Pancreas (tissue), 10 donors: Measurements from ENCODE around the gene LMBRD2. TPM values are rescaled to one million over a fixed set of nuclear protein-coding genes. Genes with fewer than 3 reads are reported as not detected.

Source experiments
- ATAC-seq, 4 donors: fragments of 200-7000 bp; cut with Tn5 transposase; one replicate each; pipeline versions ENCODE4 v1.8.0 to v1.9.1; 2020; ENCODE audit warnings: mild to moderate bottlenecking in 4 of 4, moderate library complexity in 4 of 4
- DNase-seq, 6 donors: peaks; one replicate each; pipeline ENCODE4 v3.0.0-alpha.2; 2020
- FAIRE-seq: peaks from 2 replicates; lab custom pipeline; 2012; peaks lifted over from hg19 to GRCh38; lab: Jason Lieb, UNC
- H3K27ac ChIP-seq, 4 donors: fragments of 200-600 bp; sonication (generic); 1 replicate in 3 of 4; 2 replicates in 1 of 4; pipeline versions ENCODE4 v1.5.0 to v1.8.0; 2020
- H3K27me3 ChIP-seq, 4 donors: fragments of 200-600 bp; one replicate each; pipeline ENCODE4 v1.8.0; 2021
- H3K36me3 ChIP-seq, 3 donors: fragments of 200-600 bp; sonication (generic) in 1 of 3; one replicate each; pipeline versions ENCODE4 v1.5.0 to v1.8.0; 2020 to 2021
- H3K4me1 ChIP-seq, 3 donors: fragments of 200-600 bp; one replicate each; pipeline ENCODE4 v1.8.0; 2021
- H3K4me3 ChIP-seq, 4 donors: fragments of 200-600 bp; sonication (generic) in 2 of 4; one replicate each; pipeline versions ENCODE4 v1.5.0 to v1.8.0; 2020 to 2021
- H3K9me3 ChIP-seq, 4 donors: fragments of 200-600 bp; one replicate each; pipeline ENCODE4 v1.8.0; 2021
- CTCF ChIP-seq, 4 donors: fragments of 200-600 bp; sonication (generic) in 3 of 4; IDR thresholded peaks; one replicate each; pipeline versions ENCODE4 v1.5.0 to v1.8.0; 2021; ENCODE audit warnings: antibody characterized with exemption in 4 of 4
- WGBS, 2 donors: extraction: QIAGEN DNeasy Blood & Tissue Kit; methylation state at CpG; one replicate each; pipeline ENCODE4 v1.1.7; 2013; 5-methylcytosine and 5-hydroxymethylcytosine counted together
- intact Hi-C, 3 donors: fragments of 100-400 bp; cut with DNase I; formaldehyde crosslinking; loops; one replicate each; pipeline versions ENCODE4 v1.11.1 to v1.14.2; 2022
- polyA plus RNA-seq, 2 donors: library from polyadenylated mRNA; stranded (reverse); fragments of 200-250 nt; gene quantifications; one replicate each; pipeline ENCODE4 v1.2.3, GENCODE V29; 2013
- total RNA-seq, 6 donors: library from RNA; stranded (reverse); fragmentation: NEBNext Ultra II Directional in 4 of 6; extraction: Animal tissue kit (Norgen Biotek cat#: 25700) in 4 of 6; gene quantifications; one replicate each; pipeline versions ENCODE4 v1.2.1 to v1.2.4, GENCODE V29; 2021 to 2023
- donor health status: healthy with polysubstance abuse.
- donor health status: DM: no; HTN: no; CAD: no; lungs with moderate emphysema.
- donor health status: DM: no; HTN: no; CAD: no.
- donor health status: control.
- donor health status: control.
- donor health status: Bipolar disorder and iron deficiency.
- donor health status: DM: yes; HTN: yes; CAD: no.
- donor health status: DM: no; HTN: no; CAD: no.
- donor health status: DM: no; HTN: no; CAD: no.
- donor health status: DM: yes; HTN: yes; CAD: no.

LMBRD2 gene
- total and polyA plus RNA-seq, 8 donors: 1.0 to 8.3 (median 6.1) TPM

GRCh38 chr5:36156619-36157018 lies 4.9 kb upstream of the LMBRD2 start:
- no peak overlapping the region for H3K27ac ChIP-seq
- no peak for ATAC-seq
- intact Hi-C loops: no loop called here

GRCh38 chr5:36156121-36156601 lies 4.5 kb upstream of the LMBRD2 start:
- Histone ChIP-seq H3K4me1 (peaks cover 0 to 8% (median 0%) of the 10 kb centered on the region in 3 donors), H3K27ac (no peak overlapping the region), H3K36me3 (no peaks in the 10 kb centered on the region), H3K27me3 (no peaks in the 10 kb centered on the region), H3K4me3 (no peak overlapping the region), H3K9me3 (no peaks in the 10 kb centered on the region)
- no peak for ATAC-seq
- TF ChIP-seq CTCF (IDR thresholded peaks at IDR 0.05): no peak
- no peak for DNase-seq
- no peak for FAIRE-seq
- intact Hi-C loops: no loop called here
- 67 to 75% methylated on average over 4 of the region's 4 CpGs for WGBS, 2 donors

More at GRCh38 chr5:36156619-36157018, 4.9 kb upstream of the LMBRD2 start:
- H3K4me1 ChIP-seq: peaks cover 0 to 8% (median 0%) of the 10 kb centered on the region in 3 donors
- WGBS, 2 donors: 75 to 82% methylated on average over 1 of the region's 1 CpG
- FAIRE-seq (no peak), DNase-seq (no peak)
- H3K4me3 ChIP-seq: no peak overlapping the region
- H3K27me3 ChIP-seq: no peaks in the 10 kb centered on the region
- H3K9me3 ChIP-seq: no peaks in the 10 kb centered on the region
- TF ChIP-seq CTCF (IDR thresholded peaks at IDR 0.05): no peak
- H3K36me3 ChIP-seq: no peaks in the 10 kb centered on the region

GRCh38 chr5:36155291-36155690 lies 3.6 kb upstream of the LMBRD2 start:
- DNase-seq (no peak), ATAC-seq (no peak), FAIRE-seq (no peak)
- Histone ChIP-seq H3K36me3 (no peaks in the 10 kb centered on the region), H3K27me3 (no peaks in the 10 kb centered on the region), H3K27ac (no peak overlapping the region), H3K9me3 (no peaks in the 10 kb centered on the region), H3K4me1 (peaks cover 2 to 9% (median 5%) of the 10 kb centered on the region in 3 donors), H3K4me3 (no peak overlapping the region)
- 92 to 94% methylated on average over 7 of the region's 7 CpGs for WGBS, 2 donors
- no peak for TF ChIP-seq CTCF (IDR thresholded peaks at IDR 0.05)
- intact Hi-C loops: no loop called here

GRCh38 chr5:36153726-36154125 lies 2.0 kb upstream of the LMBRD2 start:
- Histone ChIP-seq H3K4me1 (peaks cover 4 to 16% (median 8%) of the 10 kb centered on the region in 3 donors), H3K36me3 (no peaks in the 10 kb centered on the region), H3K9me3 (no peaks in the 10 kb centered on the region), H3K27me3 (no peaks in the 10 kb centered on the region), H3K27ac (no peak overlapping the region), H3K4me3 (no peak overlapping the region)
- DNase-seq (no peak), ATAC-seq (no peak), FAIRE-seq (no peak)
- no peak for TF ChIP-seq CTCF (IDR thresholded peaks at IDR 0.05)
- intact Hi-C loops: no loop called here
- WGBS, 2 donors: 52 to 61% methylated on average over 4 of the region's 4 CpGs

- Histone ChIP-seq H3K27ac (no peak overlapping the region), H3K4me3 (no peak overlapping the region), H3K9me3 (no peaks in the 10 kb centered on the region), H3K27me3 (no peaks in the 10 kb centered on the region), H3K4me1 (peaks cover 4 to 16% (median 8%) of the 10 kb centered on the region in 3 donors), H3K36me3 (no peaks in the 10 kb centered on the region)
- intact Hi-C loops: no loop called here
- WGBS, 2 donors: 70 to 76% methylated on average over 7 of the region's 7 CpGs
- no peak for TF ChIP-seq CTCF (IDR thresholded peaks at IDR 0.05)
- ATAC-seq (no peak), DNase-seq (no peak), FAIRE-seq (no peak)
These were observed 1.6 kb upstream of the LMBRD2 start for GRCh38 chr5:36153298-36153677.
